HUDEP-2 (cell line): ENCODE data around the gene OR51Q1.
A peak's percentile ranks its signal among the peaks of the same experiment; 100 is the strongest.

Experiments used
- DNase-seq, 76 experiments: peaks; one replicate each; lab custom pipeline; 2025; ENCODE audit not compliant: unreplicated experiment in 76 of 76; lab: John Stamatoyannopoulos, UW

OR51Q1 gene, protein sequence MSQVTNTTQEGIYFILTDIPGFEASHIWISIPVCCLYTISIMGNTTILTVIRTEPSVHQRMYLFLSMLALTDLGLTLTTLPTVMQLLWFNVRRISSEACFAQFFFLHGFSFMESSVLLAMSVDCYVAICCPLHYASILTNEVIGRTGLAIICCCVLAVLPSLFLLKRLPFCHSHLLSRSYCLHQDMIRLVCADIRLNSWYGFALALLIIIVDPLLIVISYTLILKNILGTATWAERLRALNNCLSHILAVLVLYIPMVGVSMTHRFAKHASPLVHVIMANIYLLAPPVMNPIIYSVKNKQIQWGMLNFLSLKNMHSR

DNA sequence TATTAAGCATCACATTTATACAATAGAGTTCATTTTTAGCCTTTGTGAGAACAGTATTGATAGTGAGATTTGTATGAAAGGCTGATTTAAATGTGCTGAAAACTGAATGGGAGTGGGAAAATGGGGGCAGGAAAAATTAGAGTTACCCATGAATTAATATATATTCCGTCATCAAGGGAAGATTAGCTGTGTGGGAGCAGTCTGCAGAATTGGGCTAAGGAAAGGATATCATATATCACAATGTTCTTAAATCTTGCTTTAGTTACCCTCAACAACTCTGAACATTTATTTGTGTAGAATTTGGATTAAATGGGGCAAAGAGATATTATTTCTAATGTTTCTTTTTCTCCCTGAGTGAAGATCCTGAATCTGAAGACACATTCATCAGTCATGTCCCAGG lies at the start of gene OR51Q1:
Gene OR51Q1, plus strand, starts transcription at position 301 of the 400 bp plus-strand sequence. Its CDS starts 90 bp downstream, at position 391.
- no peak for DNase-seq

DNA sequence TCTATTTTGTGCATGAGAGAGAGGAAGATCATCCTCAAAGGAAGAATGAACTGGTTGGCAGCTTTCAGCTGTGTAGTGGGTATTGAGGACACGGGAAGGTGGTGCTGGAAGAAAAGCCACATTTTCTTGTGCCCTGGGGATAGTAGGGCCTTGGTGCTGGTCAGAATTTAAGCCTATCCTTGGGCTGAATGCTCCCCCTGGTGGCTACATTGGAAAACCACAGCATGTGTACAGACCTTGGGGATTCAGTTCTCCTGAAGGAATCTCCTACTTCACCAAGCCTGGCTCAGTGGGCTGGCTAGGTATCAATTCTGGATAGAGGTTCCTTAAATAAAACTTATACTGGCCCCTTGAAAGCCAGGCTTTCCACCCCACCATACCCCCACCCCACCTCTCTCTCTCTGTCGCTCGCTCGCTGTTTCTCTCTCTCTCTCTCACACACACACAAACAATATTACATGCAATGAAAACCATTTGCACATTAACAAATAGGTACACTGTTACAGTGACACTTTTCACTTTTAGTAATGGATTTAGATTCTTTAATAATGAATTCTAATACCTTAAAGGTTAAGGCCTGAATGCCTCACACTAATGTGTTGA lies 41.1 kb upstream of the OR51Q1 start:
- peak in 61 of 76 experiments; percentile 2 to 68 (median 36) for DNase-seq

DNA sequence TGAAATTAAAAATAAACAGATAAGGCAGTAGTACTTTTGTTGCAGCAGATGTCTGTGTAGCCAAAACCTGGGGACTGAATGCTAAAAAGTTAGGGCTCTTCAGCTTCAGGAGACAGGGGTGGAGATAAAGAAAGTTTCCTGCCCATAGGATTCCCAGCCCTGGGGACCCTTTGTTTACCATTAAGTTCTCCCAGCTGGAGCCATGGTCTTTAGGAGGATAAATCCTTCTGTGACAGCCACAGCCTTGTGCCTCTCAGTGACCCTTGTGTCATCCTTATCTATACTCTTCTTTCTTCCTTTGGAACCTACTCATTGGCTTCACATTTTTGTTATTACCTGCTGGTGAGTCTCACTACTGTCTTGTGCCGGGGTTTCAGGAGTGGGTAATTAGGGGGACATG lies 38.3 kb upstream of the OR51Q1 start, which contains the start of gene OR51M1:
Gene OR51M1, plus strand, starts transcription at position 237 of the 400 bp plus-strand sequence. CDS start 5,587 bp downstream, outside the sequence.
- DNase-seq, result no peak

DNA sequence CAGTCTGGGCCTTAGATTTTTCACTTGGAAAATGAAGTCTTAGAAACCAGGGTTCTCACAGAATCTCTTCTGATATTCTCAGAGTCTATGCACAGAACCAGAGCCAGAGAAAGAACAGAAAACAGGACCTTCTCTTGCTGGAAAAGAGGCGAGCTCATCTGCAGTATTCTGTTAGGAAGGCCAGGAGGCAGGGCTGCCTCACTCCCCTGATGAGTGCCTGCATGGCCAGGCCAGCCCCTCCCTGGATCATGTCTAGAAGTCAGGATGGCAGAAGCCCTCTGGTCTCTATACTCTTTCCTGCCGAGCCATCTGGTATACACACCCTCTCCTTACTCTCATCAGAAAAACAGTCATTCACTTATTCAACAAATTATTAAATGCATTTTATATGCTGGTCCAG lies 37.6 kb upstream of the OR51Q1 start:
- DNase-seq, result no peak

DNA sequence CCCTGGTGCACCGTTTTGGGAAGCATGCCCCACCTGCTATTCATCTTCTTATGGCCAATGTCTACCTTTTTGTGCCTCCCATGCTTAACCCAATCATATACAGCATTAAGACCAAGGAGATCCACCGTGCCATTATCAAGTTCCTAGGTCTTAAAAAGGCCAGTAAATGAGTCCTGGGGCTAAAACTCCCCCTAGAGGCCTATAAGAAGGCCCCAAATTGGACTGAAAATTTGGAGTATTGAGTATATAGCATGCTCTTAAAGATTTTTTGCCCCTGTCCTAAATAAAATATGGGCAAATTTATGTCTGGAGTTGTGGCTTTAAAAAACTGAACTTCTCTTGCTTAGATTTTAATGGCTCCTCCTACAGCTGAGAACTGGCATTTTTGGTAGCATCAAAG lies 31.7 kb upstream of the OR51Q1 start:
- DNase-seq, result no peak

DNA sequence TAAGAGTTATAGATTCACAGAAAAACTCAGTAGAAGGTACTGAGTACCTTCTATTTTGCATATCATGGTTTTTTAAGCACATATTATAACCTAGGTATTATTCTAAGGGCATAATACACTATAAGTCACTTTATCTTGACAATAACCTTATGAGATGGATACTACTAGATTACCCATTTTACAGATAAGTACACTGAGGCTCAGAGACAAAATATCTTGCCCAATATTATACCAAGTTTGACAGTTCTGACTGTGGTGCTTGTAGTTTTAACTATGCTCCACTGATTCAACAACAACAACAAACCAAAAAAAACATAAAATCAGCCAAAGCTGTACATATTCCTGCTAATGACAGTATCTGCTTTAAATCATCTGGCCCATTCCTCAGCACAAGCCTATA lies 27.8 kb upstream of the OR51Q1 start:
- DNase-seq, result no peak

DNA sequence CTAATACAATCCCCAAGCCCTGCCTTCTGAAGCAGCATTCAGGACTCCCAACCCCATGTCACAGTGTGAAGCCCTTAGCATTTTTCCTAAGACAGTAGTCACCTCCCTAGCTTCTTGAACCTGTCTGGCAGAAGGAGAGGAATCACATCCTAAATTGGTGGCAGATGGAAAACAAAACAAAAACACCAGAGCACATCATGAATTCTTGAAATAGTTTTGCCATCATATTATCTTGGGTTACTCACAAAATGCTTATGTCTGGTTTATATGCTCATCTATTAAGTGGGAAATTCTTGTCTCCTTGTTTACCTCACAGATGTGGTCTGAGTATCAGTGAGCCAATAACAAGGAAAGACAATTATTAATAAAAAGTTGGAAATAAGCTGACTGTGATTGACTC lies 23.0 kb upstream of the OR51Q1 start:
- DNase-seq, result no peak

DNA sequence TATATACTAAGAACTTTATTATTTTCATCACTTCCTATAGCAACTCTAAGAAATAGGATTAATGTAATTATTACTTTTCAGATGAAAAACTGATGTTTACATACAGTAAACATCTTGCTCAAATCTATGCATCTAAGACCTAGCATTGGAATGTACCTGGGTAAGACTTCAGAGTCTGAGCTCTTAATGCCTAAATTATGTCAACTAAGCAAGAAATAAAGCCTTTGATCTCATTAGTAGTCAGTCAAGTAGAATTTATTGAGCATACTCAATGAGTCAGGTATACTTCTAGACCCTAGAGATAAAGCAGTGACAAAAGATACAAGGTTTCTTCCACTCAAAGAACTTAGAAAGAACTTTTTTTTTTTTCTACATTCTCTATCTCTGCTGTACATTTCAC lies 16.7 kb upstream of the OR51Q1 start:
- no peak for DNase-seq

DNA sequence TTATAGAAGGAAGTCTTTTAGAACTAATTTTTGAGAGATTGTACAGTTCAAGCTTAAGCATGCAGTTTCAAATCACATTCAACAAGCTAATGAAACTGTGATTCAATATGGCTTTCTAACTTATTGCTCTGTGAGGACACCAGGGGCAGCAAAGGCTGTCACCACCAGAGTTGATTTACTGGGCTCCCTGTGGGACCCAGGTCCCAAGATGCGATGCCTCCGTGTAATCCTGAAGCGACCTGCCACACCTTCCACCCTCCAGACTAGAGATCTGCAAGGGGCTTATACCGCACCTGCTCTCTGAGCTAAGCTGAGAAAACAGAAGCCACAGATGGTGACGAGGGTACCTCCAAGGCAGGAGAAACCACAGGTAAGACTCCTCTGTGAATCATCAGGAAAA lies 918 bp upstream of the OR51Q1 start:
- DNase-seq, result no peak

DNA sequence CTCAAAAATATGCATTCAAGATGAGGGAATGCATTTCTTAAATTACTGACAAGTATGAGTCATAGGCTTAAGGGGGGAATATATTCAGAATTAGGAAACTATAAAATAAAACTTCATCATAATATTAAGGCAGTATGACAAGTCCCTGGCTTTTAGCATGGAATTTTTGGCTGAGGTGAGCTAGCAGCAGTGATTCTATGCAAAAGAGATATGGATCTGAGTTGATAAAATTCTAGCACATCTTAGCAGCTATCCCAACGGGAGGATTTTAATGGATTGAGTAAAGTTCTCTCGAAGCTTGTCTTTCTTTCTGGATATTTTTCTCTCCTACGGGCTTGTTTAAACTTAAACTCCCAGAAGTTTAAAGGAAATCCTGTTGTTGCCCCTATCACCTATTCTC lies 1.2 kb downstream of the OR51Q1 start:
- no peak for DNase-seq

DNA sequence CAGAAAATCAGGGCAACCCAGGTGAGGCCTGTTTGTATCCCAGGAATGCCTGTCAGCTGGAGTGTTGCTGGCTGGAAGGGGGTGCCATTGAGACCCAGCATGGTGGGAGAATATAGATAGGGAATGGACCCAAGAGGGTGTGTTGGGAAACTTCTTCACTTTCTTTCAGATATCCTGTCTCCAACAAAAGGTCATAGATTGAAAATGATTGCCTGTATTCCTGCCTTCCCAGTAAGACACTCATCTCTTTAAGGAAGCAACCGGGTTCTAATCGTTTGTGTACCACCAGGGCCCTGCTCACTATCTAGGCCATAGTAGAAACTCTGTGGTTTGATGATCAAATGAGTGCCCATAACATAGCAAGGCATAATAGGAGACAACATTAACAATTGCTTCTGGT lies 19.5 kb downstream of the OR51Q1 start, which contains the start of gene OR51I1:
Gene OR51I1, minus strand, starts transcription at position 101 of the 400 bp plus-strand sequence. Its CDS starts 0 bp downstream, at position 101.
- DNase-seq, result no peak

DNA sequence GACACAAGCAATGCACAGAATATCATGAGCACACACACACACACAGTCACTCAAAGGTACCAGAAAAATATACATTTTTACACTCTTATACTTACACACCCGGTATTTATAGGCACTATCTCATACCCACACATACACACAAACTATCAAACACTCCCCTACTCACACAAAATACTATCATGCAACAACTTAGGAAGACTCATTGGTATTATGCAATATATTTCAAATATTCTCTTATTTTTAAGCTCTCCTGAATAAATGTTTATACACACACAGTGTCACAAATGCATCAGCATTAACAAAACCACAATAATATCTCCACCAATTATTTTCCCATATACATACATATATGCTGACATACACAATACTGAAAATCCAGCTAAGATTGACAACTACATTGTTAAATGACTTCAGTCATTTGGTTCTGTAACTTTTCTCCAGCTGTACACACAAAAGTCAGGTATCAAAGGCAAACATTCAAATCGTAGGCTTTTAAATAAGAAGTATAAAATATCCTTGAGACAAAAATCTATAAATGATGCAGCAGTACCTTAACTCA lies 22.0 kb downstream of the OR51Q1 start:
- DNase-seq, result no peak

DNA sequence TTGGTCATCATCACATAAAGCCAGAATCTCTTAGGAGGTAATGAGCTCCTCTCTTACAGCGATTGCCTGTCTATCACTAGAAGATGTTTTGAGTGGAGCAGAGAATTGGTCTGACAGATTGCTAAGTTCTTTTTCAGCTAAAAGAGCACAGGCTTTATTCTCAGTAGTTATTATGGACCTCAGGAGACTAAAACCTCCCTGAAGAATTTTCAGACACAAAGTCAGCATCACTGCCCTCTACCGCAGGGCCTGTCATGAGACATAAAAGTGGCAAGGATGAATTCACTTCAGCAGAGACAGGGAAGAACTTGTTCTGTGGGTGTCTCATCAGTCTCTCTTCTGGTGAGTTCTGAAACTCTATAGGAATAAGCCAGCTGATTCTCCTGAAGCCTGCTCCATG lies 27.1 kb downstream of the OR51Q1 start, which contains the start of gene OR51I2:
Gene OR51I2, plus strand, starts transcription at position 301 of the 400 bp plus-strand sequence. CDS start 4,166 bp downstream, outside the sequence.
- DNase-seq, result peak in 1 of 76 experiments; percentile 2

DNA sequence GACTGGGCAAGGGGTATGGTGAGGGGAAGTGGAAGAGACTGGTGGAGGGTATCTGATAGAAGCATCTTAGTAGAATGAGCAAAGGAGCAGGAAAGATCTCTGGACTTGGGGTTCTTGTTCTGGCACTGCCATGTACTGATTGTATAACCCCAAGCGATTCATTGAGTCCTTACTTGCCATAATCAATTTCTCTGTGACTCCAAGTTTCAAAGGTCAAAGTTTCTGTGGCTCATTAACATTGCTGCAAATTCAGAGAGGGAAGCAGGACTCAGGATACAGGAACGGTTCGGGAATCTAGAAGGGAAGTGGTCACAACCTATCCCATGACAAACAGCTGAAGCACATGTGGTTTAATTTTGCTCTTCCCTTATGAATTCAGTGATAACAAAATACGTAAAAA lies 27.5 kb downstream of the OR51Q1 start:
- no peak for DNase-seq

DNA sequence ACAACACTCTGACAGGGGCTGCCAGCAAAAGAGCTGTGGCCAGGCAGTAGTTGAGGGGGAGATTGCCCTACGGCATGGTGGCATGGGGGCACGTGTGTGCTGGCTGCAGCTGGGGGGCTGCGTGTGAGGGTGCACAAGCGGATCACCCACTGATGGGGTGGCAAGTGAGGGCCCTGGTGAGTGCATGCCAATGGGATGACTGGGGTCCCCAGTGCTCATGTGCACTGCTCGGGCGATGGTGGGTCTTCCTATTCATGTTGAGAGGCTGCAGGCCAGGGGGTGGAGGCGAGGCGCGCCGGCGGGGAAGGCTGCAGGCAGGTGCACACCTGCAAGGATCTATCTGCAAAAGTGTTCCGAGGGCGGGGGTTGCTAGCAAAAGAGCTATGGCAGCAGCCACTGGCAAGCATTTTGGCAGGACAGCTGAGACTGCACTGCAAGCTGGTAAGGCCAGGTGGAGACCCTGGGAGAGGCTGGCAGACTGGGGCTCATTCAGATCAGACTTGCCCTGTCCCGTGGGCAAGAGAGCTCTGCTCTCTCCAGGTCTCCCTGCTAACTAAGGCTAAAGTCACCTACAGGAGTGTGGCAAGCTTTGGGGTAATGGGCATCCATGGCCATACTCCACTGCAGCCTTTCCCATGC lies 39.2 kb downstream of the OR51Q1 start:
- no peak for DNase-seq

DNA sequence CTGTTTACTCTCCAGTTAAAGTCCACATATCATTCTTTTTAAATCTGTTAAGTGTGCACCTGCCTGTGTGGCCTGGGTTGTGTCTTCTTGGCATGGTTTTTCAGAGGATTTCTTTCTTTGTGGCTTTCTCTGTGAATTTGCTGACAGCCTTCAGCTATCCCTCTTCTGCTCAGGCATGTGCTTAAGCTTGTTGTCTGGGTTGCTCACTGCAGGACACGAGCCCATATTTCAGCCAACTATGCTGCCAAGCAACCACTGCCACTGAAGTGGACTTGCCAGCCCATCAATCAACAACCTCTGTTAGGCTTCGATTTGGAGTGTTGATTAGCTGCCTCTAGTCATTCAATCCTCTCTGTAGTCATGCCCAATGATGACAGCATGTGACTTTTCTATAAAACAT lies 45.6 kb downstream of the OR51Q1 start:
- DNase-seq, result no peak
